Measurements from ENCODE around the gene SH3PXD2B.
"Not testable (repeated sequence)": the region's sequence is repeated elsewhere in the genome, so short reads cannot be mapped to it uniquely, and the experiment has no call there.

The SH3PXD2B gene

GRCh38 chr5:172417983-172418630 lies 36.2 kb downstream of the SH3PXD2B start:
- DNase-seq (ENCODE audit: low read depth): no peak

GRCh38 chr5:172417130-172417841 lies 37.0 kb downstream of the SH3PXD2B start:
- DNase-seq (ENCODE audit: low read depth): no peak

GRCh38 chr5:172415362-172416275 lies 38.7 kb downstream of the SH3PXD2B start:
- DNase-seq (ENCODE audit: low read depth): no peak

GRCh38 chr5:172414531-172415361 lies 39.6 kb downstream of the SH3PXD2B start:
- no peak for DNase-seq (ENCODE audit: low read depth)

GRCh38 chr5:172413601-172414171 lies 40.6 kb downstream of the SH3PXD2B start:
- no peak for DNase-seq (ENCODE audit: low read depth)

GRCh38 chr5:172412724-172413286 lies 41.5 kb downstream of the SH3PXD2B start:
- no peak for DNase-seq (ENCODE audit: low read depth)

- DNase-seq (ENCODE audit: low read depth): no peak
Measured at GRCh38 chr5:172411484-172412072, 42.7 kb downstream of the SH3PXD2B start.

- DNase-seq (ENCODE audit: low read depth): no peak
Measured at GRCh38 chr5:172410662-172411483, 43.5 kb downstream of the SH3PXD2B start.

- DNase-seq (ENCODE audit: low read depth): no peak
Measured at GRCh38 chr5:172410160-172410559, 44.2 kb downstream of the SH3PXD2B start.

- not testable (repeated sequence) for DNase-seq (ENCODE audit: low read depth)
Measured at GRCh38 chr5:172409477-172409876, 44.8 kb downstream of the SH3PXD2B start.

- no peak for DNase-seq (ENCODE audit: low read depth)
Measured at GRCh38 chr5:172407822-172408221, 46.5 kb downstream of the SH3PXD2B start.

- DNase-seq (ENCODE audit: low read depth): no peak
Measured at GRCh38 chr5:172407241-172407691, 47.1 kb downstream of the SH3PXD2B start.

- no peak for DNase-seq (ENCODE audit: low read depth)
Measured at GRCh38 chr5:172405226-172406107, 48.9 kb downstream of the SH3PXD2B start.

GRCh38 chr5:172404746-172405145 lies 49.6 kb downstream of the SH3PXD2B start:
- no peak for DNase-seq (ENCODE audit: low read depth)

GRCh38 chr5:172403817-172404216 lies 50.5 kb downstream of the SH3PXD2B start:
- DNase-seq (ENCODE audit: low read depth): no peak

- no peak for DNase-seq (ENCODE audit: low read depth)
Measured at GRCh38 chr5:172403189-172403796, 51.0 kb downstream of the SH3PXD2B start.

GRCh38 chr5:172402531-172403188 lies 51.7 kb downstream of the SH3PXD2B start:
- no peak for DNase-seq (ENCODE audit: low read depth)

GRCh38 chr5:172402031-172402430 lies 52.3 kb downstream of the SH3PXD2B start:
- DNase-seq (ENCODE audit: low read depth): not testable (repeated sequence)

All from stimulated activated CD8-positive, alpha-beta memory T cell treated with anti-CD3 and anti-CD28 coated beads, Interleukin-12 subunit alpha, Interleukin-12 subunit beta, amount 100 ng/mL, for 1 hour (primary cell).